A549 treated with dexamethasone at 1 μM for 4 hours (cell line): ENCODE data around the gene ANKRD62. TPM values are rescaled to one million over a fixed set of nuclear protein-coding genes. Genes with fewer than 3 reads are reported as not detected.

Source experiments
- total RNA-seq: library from RNA; stranded (reverse); fragments of 200-300 nt; extraction: Qiagen RNA extraction; gene quantifications from 5 replicates; pipeline ENCODE4 v1.2.3, GENCODE V29; 2022

Gene ANKRD62
- total RNA-seq: not detected in 5 replicates

GRCh38 chr18:12093520-12094257, at the start of gene ANKRD62:
TSS of gene ANKRD62 (plus strand) at chr18:12093843. CDS start at chr18:12094018, 175 bp downstream.

Other genes with a start within 250 kb of the ANKRD62 start
- gene CHMP1B, start 242.4 kb upstream of the ANKRD62 start, total RNA-seq: 39.9 to 49.0 TPM (median 41.2 TPM) in 5 replicates
- 15.7 to 17.8 TPM (median 16.6 TPM) in 5 replicates for gene MPPE1, start 185.5 kb upstream of the ANKRD62 start, total RNA-seq
- gene IMPA2, start 112.3 kb upstream of the ANKRD62 start, total RNA-seq: 79.5 to 101 TPM (median 92.6 TPM) in 5 replicates
- not detected in 5 replicates for gene CIDEA, start 160.5 kb downstream of the ANKRD62 start, total RNA-seq
- gene TUBB6, start 214.4 kb downstream of the ANKRD62 start, total RNA-seq: 187 to 231 TPM (median 203 TPM) in 5 replicates